RPMI8226 (cell line): Measurements from ENCODE around the gene TYMS.
A peak's percentile ranks its signal among the peaks of the same experiment; 100 is the strongest.
"Not testable (repeated sequence)": the region's sequence is repeated elsewhere in the genome, so short reads cannot be mapped to it uniquely, and the experiment has no call there.

Experiments used
- DNase-seq: peaks from one replicate; pipeline ENCODE4 v3.0.0-alpha.2; 2015

TYMS gene

DNA sequence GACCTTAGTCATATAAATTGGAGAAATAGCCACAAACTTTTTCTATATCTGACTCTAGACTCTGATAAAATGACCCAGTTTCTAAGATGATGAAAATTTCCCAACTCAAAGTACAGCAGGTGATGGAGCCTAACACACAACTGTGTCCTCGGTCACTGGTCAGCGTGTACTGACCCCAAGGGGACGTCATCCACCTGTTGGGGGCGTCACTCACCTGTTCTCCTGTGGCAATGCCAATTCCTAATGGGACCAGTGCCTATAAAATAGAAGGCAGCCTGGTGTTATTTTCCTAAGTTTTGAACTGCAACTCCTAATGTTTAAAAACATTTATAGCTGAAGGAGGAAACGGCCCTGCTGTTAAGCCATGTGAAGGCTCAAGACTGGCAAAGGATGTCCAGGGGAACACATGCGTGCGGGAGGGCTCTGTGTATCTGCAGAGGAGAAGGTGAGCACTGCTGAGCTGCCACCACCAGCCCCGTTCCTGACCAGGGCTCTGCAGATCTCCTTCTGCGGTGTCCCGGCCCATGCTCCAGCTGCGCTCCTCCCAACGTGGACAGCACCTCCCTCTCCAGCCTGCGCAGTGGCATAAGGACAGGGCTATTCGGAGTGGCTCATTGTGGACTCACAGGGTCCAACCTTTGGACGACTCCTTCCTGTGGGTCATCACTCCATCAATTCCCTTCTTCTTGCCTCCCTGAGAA, 21.2 kb downstream of the TYMS start:
- no peak for DNase-seq

GRCh38 chr18:679516-679915, 22.1 kb downstream of the TYMS start:
- no peak for DNase-seq

- DNase-seq, result no peak
Observed at GRCh38 chr18:680392-680791, 22.9 kb downstream of the TYMS start.

DNA sequence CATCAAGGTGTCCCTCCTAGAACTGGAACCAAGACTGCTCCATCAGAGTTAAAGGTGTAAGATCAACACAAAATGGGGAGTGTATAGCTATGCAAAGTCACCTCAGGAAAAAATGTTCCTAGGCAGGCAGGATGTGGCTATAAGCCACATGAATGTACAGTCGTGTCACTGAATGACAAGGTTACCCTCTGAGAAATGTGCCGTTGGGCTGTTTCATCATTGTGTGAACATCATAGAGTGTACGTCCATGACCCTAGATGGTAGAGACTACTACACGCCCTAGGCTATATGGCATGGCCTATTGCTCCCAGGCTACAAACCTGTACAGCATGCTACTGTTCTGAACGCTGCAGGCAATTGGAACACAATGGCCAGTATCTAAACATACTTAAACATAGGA, 24.5 kb downstream of the TYMS start:
- DNase-seq, result no peak

DNA sequence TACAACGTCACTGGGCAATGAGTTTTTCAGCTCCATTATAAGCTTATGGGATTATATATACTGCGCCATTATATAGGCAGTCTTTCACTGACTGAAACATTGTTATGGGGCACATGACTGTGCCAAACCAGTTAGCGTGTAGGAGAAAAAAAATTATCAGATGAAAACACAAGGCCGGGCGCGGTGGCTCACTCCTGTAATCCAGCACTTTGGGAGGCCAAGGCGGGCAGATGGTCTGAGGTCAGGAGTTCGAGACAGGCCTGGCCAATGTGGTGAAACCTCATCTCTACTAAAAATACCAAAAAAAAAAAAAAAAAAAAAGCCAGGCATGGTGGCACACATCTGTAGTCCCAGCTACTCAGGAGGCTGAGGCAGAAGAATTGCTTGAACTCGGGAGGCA, 25.0 kb downstream of the TYMS start:
- not testable (repeated sequence) for DNase-seq

DNA sequence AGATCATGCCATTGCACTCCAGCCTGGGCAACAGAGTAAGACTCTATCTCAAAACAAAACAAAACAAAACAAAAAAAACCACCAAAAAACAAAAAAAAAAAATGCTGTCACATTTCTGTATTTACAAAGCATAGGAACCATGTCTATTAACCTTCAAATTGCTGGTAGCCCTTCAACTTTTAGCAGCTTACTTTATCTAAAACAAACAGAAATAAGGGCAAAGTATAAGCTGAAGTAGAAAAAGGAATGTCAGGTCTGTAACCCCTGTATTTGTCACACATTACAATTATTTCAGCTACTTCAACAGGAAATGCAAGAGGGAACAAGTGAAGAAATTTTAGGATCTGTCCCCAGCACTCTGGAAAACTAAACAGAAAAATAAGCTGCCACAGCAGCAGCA, 25.4 kb downstream of the TYMS start:
- no peak for DNase-seq

- DNase-seq, result no peak
Observed at GRCh38 chr18:683531-683930, 26.1 kb downstream of the TYMS start.

DNA sequence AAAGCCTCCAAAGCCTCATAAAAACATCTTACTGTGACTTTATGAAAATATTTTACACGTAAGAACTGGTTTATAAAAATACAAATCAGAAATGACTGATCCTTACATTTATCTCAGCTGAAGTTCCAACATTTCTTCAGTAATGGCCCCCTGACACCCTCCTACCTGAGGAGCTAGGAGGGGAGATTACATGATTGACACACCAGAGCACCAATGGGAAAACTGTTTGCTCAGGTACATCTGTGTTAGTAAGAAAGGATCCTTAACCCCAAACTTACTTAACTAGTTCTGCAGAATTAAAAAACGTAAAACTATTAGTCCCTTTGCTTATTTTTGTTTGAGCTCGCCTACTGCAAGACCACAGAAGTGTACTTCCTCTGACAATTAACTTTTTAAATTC, 28.0 kb downstream of the TYMS start:
- no peak for DNase-seq

DNA sequence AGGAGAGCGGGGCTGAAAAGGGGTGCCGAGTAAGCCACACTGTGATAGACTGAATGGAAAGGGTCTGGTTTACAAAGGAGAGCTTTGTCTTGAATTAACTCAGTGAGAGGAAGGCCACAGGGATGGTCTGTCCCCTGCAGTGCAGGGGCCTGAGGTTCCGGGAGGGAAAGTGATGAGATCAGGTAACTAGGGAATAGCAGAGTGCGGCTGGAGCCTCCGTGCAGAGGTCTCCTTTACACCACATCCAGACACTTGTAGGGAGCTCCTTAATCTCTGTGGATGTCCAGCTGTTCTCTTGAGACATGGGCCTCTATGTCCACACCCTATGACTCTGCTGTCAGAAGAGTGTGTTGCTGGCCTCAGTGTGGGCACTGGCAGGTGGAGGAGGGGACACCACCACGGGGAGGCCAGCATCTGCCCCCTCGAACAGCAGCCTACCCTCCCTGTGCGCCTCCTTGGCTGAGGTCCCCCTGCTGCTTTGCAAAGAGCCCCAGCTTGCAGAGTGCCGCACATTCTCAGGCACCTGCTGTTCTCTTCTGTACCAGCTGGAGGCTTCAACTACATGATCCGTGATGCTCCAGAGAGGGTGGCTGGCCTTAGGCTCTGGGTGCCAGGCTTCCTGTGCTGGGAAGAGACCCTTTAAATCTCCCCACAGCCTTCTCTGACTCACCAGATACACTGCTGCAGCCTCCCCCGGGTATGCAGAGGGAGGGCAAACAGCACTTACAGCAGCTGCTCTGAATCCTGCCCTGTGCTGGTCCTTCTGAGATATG, 29.1 kb downstream of the TYMS start:
- no peak for DNase-seq

- no peak for DNase-seq
Observed at GRCh38 chr18:688323-688722, 30.9 kb downstream of the TYMS start.

DNA sequence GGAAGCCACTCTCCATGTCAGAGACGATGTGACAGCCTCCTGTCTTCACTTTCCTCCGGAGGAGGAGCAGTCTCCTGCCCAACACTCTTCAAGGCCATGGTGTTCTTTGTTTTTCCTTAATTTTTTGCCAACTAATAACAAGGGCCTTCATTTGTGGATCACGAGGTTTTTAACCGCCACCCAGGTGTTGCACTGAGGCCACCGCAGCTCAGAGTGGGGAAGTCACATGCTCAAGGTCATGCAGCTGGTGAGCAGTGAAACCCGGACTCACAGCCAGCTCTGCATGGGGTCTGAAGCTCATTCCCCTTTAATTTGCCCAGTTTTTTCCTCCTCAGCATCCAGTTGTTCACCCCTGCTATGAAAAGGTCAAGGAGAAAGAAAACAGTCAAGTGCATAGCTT, 35.4 kb downstream of the TYMS start:
- DNase-seq, result no peak

- no peak for DNase-seq
Observed at GRCh38 chr18:693466-694187, 36.2 kb downstream of the TYMS start.

DNA sequence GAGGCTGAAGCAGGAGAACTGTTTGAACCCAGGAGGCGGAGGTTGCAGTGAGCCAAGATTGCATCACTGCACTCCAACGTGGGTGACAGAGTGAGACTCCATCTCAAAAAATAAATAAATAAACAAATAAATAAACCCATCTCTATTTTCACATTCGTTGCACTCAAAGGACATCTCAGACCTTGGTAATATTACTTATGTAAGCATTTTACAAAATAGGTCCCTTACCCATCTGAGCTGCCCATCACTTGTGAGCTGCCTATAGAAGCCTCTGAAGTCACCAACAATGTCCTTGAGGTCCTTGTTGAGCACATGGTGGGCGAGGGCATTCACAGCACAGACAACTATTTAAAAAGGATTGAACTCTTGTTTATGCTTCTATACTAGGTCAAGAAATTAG, 39.6 kb downstream of the TYMS start:
- no peak for DNase-seq

DNA sequence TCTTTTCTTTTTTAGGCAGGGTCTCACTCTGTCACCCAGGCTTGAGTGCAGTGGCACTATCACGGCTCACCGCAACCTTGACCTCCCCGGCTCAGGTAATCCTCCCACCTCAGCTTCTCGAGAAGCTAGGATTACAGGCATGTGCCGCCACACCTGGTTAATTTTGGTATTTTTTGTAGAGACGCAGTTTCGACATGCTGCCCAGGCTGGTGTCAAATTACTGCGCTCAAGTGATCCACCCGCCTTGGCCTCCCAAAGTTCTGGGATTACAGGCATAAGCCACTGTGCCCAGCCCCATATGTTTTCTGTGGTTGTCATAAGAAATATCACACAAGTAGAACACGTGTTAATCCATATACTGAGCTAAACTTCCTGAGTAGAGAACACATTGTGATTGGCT, 40.3 kb downstream of the TYMS start:
- no peak for DNase-seq

DNA sequence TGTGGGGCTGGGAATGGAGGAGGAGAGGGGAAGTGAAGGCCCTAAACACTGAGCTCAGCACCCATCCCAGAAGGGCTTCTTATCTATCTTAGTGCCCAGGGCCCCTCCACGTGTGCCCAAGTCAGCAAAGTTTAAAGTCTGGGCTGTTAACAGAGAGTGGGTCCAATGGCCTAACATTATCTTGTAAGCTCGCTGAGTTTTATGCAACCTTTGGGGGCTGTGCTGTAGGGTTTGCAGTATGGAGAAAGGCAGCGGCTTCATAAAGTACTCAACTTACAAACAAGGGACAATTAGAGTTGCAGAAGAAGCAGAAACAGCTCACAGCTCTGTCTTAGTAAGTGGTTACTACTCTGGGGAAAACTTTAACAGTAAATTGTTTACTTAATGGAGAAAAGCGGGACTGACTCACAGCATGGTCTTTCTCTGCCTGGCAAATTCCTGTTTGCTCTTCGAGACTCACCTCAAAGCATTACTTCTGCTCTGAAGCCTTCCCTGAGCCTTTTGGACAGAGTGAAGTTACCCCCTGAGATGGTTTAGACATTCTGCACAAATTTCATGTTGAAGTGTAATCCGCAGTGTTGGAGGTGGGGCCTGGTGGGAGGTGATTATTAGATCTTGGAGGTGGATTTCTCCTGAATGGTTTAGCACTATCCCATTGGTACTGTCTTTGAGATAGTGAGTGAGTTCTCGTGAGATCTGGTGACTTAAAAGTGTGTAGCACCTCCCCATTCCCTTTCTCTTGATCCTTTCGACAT, 45.9 kb downstream of the TYMS start:
- no peak for DNase-seq

GRCh38 chr18:706405-706804, 49.0 kb downstream of the TYMS start:
- no peak for DNase-seq

DNA sequence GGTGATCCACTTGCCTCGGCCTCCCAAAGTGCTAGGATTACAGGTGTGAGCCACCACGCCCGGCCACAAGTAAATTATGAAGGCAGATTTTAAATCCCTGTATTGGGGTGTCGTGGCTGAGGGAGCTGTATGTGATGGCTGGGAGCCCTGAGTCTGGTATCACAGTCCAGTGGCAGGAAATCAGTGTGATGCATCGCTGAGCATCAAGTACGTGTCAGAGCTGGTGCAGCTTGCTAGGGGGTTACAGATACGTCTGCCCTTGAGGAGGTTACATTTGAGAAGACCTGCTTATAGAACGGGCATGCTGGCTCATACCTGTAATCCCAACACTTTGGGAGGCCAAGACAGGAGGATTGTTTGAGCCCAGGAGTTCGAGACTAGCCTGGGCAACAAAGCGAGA, 50.6 kb downstream of the TYMS start:
- DNase-seq, result no peak

DNA sequence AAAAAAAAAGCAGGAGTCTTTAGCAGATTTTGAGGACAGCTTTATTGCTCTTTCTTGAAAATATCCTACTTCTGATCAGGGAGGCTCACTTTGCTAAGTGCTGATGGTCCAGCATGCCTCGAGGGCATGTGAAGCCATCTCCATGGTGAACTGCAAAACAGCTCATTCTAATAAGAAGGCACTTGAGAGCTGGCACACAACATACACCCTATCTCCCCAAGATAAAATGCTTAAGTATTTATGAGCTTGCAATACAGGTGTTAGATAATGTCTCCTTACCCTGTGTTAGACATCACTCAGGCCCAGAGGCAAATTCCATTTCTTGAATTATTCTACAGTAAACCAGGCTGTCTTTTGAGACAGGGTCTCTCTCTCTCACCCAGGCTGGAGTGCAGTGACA, 52.3 kb downstream of the TYMS start:
- DNase-seq, result no peak

DNA sequence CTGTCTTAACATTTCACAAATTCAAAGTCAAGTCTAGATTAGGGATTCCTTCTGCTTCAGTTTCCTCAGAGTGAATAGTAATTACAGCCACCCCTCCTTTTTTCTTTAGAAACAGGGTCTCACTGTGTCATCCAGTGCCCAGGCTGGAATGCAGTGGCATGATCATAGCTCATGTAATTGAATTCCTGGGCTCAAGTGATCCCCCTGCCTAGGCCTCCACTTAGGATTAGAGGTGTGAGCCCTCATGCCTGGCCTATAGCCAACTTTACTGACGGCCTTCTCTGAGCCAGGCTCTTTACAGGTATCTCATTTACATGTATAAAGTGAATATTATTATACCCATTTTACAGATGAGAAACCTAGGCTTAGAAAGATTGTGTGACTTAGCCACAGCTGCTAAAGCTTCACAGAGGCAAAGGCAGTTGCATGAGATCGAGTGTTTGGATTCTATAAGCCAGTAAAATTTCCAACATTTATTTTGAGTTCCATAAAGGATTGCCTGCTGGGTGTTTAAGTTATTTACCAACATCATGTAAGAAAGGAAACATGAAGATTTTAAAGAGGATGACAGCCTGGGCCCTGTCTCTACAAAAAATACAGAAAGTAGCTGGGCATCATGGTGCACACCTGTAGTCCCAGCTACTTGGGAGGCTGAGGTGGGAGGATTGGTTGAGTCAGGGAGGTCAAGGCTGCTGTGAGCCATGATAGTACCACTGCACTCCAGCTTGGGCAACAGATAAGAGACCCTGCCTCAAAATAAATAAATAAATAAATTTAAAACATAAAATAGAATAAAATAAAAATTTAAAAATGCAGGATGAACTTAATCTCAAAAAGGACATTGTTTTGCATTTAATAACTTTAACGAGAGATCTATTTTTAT, 53.2 kb downstream of the TYMS start:
- peak; percentile 14 for DNase-seq

- no peak for DNase-seq
Observed at GRCh38 chr18:711310-711656, 53.8 kb downstream of the TYMS start.

DNA sequence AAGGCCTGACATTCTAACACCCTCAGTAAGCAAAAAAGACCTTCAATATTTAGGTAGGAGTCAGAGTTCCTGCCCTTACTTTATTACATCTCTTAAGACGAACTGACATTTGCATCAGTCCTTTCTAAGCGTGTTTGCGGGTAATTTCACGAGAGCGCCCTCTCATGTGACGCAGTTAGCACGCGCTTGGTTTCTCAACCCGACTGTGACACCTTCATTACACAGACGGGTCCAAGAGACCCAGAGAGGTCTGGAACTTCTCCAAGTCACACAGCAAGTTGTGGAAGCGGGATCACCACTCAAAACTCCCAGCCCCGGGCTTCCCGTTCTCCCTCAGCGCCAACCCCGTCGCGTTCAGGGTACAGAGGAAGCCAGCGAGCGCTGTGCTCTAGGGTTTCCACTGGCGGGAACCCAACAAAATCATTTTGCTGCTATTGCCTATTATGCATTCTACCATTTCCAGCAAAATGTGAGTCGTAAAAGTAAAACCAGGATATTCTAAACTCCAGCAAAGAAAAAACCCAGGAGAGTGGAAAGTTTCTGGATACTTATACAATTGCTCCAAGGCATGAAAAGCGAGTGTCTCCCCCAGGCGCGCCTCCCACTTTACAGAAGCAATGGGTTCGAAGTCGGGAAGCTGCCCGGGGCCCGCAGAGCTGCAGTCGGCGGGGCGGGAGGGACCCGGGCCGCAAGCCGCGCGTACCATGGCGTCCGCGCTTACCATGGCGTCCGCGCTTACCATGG, 54.4 kb downstream of the TYMS start:
- DNase-seq, result peak; percentile 90
